KOPT-K1 (cell line): ENCODE results near the gene FUT2.

Experiments
- H3K27ac ChIP-seq: fragments of 200-600 bp; sonication (generic); 2 replicates; pipeline ENCODE4 v1.5.1; 2016; ENCODE audit warnings: antibody characterized with exemption, mild to moderate bottlenecking, low read depth, low read length; ENCODE audit not compliant: poor library complexity, severe bottlenecking
- H3K36me3 ChIP-seq: fragments of 200-600 bp; sonication (generic); 2 replicates; pipeline ENCODE4 v1.5.1; 2017; ENCODE audit warnings: antibody characterized with exemption, mild to moderate bottlenecking, low read length, moderate library complexity; ENCODE audit not compliant: insufficient read depth
- H3K9me3 ChIP-seq: fragments of 200-600 bp; sonication (generic); 2 replicates; pipeline ENCODE4 v1.5.1; 2017; ENCODE audit warnings: antibody characterized with exemption, low read length, mild to moderate bottlenecking; ENCODE audit not compliant: insufficient read depth, poor library complexity, severe bottlenecking

The FUT2 gene

DNA sequence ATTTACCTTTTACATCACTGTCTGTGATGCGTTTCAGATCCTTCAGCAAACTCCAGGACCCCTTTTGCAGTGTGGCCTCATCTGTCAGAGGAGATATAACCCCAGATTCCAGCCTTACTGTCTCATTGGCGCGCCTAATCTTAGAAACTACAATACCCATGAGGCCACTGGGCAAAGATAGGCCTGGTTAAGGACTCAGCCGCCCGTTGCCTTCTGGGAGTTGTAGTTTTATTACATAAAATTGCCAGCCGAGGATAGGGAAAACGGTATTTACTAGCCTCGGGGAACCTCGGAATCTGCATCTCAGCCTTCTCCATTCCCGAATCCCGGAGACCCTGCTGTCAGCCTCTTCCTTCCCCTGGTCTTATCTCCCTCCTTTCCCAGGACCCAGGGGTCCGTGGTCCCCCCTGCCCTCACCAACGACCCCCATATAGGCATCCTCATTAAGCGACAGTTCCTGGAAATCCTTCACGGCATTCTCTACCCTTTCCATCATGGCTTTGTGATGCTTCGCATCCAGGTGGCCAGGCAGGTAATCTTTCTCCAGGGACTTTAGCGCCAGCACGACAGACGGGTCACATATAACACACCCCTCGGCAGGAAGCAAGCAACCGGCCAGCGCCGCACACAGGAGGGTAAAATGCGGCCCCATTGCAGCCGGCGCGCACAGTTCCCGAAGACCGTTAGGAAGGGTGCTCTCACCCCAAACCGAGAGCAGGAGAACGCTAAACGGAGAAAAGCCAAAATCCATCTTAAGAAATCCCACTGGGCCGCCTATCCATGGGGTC lies 49.6 kb downstream of the FUT2 start:
- Histone ChIP-seq H3K9me3 (no peaks in the 10 kb centered on the region), H3K27ac (no peak overlapping the region), H3K36me3 (no peaks in the 10 kb centered on the region)

DNA sequence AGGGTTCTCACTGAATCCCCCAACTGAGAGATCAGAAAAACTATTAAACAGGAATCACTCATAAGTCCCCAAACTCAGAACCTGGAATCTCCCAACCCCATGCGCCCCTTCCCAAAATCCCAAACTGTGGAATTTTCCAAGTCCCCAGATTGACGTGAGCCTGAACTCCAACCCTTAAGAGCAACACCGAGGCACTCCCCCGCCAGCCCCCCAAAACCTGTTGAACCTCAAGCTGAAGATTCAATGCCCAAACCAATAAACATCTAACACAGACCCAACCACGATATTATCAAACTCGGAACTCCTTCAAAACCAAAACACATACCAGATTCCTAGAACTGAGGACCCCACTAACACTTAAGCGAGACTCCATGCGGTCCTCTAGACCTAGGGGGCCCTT lies 50.3 kb downstream of the FUT2 start:
- no peaks in the 10 kb centered on the region for H3K36me3 ChIP-seq
- H3K9me3 ChIP-seq: no peaks in the 10 kb centered on the region
- no peak overlapping the region for H3K27ac ChIP-seq

GRCh38 chr19:48746738-48747575 lies 51.2 kb downstream of the FUT2 start, which contains the start of gene IZUMO1:
Gene IZUMO1 (minus strand): TSS chr19:48746909. CDS start chr19:48745859, 1,050 bp downstream.
- Histone ChIP-seq H3K9me3 (no peaks in the 10 kb centered on the region), H3K27ac (no peak within 1 kb of the TSS), H3K36me3 (no peaks in the 10 kb centered on the region)

DNA sequence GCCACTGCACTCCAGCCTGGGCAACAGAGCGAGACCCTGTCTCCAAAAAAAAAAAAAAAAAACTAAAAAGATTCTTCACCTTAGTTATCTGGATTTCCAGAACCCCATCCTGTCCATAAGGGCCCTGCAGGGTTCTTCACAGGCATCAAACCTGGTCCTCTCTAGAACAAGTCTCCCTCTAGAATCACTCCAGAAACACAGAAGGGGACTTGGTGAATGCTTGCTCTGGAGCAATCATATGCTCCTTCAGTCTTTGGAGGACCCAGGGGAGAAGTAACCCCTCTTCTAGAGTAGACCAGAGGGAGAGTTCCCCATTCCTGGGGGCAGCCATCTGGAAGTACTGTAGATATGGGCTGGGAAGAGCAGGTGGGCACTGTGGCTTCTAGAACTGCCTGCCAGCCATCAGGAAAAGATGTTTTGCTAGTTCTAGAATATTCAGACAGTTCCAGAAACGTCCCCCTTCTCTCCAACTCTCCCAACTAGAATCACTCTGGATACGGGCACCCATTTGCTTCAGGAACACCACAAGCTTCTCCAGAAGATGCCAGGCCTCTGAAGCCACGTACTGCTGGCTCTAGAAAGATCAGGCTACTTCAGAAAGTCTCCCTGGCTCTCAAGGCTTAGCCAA lies 53.9 kb downstream of the FUT2 start:
- Histone ChIP-seq H3K9me3 (no peaks in the 10 kb centered on the region), H3K36me3 (no peaks in the 10 kb centered on the region), H3K27ac (no peak overlapping the region)

- no peaks in the 10 kb centered on the region for H3K36me3 ChIP-seq
- H3K9me3 ChIP-seq: no peaks in the 10 kb centered on the region
- H3K27ac ChIP-seq: no peak overlapping the region
Observed at GRCh38 chr19:48750351-48750750, 54.6 kb downstream of the FUT2 start.

DNA sequence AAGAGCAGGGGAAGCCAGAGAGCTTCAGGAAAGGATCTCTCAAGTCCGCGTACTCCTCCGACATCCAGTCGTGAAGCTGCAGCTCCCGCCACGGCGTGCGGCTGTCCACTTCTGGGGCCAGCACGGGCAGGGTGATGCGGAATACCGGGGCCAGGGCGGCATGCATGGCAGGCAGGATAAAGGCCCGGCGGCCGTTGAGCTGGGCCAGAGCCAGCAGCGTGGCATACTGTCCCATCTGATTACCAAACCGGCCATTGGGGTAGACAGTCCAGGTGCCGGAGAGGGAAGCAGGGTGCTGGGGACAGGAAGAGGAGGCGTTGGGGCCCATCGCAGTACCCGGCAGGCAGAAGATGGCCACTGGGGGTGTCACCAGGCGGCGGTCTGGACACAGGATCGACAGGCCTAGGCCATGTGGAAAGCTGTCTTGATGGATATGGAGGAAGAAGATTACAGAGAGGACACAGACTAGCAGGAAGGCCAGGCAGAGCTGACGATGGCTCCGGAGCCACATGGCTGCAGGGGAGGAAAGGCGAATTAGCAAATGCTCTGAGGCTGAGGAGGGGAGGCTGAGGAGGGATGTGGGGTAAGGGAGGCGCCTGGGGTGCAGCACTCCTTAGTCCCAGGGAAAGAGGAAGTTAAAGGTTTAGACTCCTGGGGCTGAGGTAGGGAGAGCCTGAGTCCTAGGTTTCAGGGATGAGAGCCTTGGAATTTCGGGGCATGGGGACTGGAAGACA lies 55.2 kb downstream of the FUT2 start:
- Histone ChIP-seq H3K36me3 (no peaks in the 10 kb centered on the region), H3K27ac (no peak overlapping the region), H3K9me3 (no peaks in the 10 kb centered on the region)

DNA sequence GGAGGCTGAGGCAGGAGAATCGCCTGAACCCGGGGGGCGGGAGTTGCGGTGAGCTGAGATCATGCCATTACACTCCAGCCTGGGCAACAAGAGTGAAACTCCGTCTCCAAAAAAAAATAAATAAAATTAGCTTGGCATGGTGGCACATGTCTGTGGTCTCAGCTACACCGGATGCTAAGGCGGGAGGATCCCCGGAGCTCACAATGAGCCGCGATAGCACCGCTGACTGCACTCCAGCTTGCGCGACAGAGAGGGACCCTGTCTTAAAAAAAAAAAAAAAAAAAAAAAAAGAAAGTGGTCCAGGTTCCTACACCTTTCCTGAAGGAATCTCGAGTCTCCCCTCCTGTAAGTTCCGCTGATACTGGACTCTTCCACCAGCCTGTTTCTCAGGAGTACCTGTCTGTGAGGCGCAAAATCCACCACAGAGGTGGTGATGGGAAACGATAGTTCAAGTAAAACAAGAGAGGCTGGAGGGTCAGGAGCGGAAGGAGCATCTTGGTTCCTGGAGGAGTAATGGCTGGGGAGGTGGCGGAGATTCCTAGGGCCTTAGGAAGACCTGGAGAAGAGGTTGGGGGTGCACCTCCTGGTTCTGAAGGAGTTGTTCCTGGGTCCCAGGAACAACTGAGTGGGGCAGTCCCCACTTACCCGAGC lies 56.2 kb downstream of the FUT2 start:
- no peaks in the 10 kb centered on the region for H3K9me3 ChIP-seq
- no peak overlapping the region for H3K27ac ChIP-seq
- no peaks in the 10 kb centered on the region for H3K36me3 ChIP-seq

- H3K27ac ChIP-seq: no peak within 1 kb of the TSS
- H3K9me3 ChIP-seq: no peaks in the 10 kb centered on the region
- H3K36me3 ChIP-seq: no peaks in the 10 kb centered on the region
Observed at GRCh38 chr19:48752496-48753365, 57.0 kb downstream of the FUT2 start, which contains the start of gene FUT1. Gene FUT1 (minus strand): TSS chr19:48752641. CDS start chr19:48751281, 1,360 bp downstream.

GRCh38 chr19:48755084-48755641 lies 59.4 kb downstream of the FUT2 start, which contains the start of gene FGF21:
Gene FGF21 (plus strand): TSS chr19:48755524. CDS start chr19:48756237, 713 bp downstream.
- no peaks in the 10 kb centered on the region for H3K36me3 ChIP-seq
- no peaks in the 10 kb centered on the region for H3K9me3 ChIP-seq
- no peak within 1 kb of the TSS for H3K27ac ChIP-seq
